PC-9 (cell line): ENCODE results near the gene EVI5.

Experiments used
- CTCF ChIP-seq: fragments of 200-600 bp; sonication (generic); conservative IDR thresholded peaks from 2 replicates; pipeline ENCODE4 v1.6.1; 2017; ENCODE audit warnings: mixed run types, antibody characterized with exemption, mild to moderate bottlenecking, moderate library complexity
- EZH2 ChIP-seq: fragments of 200-600 bp; sonication (generic); IDR thresholded peaks from 2 replicates; pipeline ENCODE4 v1.8.0; 2017; ENCODE audit warnings: antibody characterized with exemption, low read depth

GRCh38 chr1:92583821-92584760 is 200.8 kb downstream of the EVI5 start:
- TF ChIP-seq EZH2 (no peak), CTCF (no peak)
